ENCODE results near the gene GM2A. TPM values are rescaled to one million over a fixed set of nuclear protein-coding genes. Genes with fewer than 3 reads are reported as not detected.

The GM2A gene
- total and polyA plus RNA-seq, 2 of the 13 experiments (the other 11 are each of a cell fraction or from before 2014, with no cell fraction given): 14.6 to 29.6 TPM

GRCh38 chr5:151222790-151223446 is 30.1 kb upstream of the GM2A start (continued):
- no peak for TF ChIP-seq KIAA2018 (CRISPR knock-in tag; IDR thresholded peaks at IDR 0.05; ENCODE audit: borderline replicate concordance)
- no peak for TF ChIP-seq EED (CRISPR knock-in tag; IDR thresholded peaks at IDR 0.05)
- TF ChIP-seq ZNF709 (CRISPR knock-in tag; IDR thresholded peaks at IDR 0.05): 0 out of 2 replicates have a peak, but pooled peaks have one; percentile 29
- TF ChIP-seq PAWR (CRISPR knock-in tag; IDR thresholded peaks at IDR 0.05; ENCODE audit: borderline replicate concordance): no peak
- TF ChIP-seq MXI1 (IDR thresholded peaks at IDR 0.05; ENCODE audit: borderline replicate concordance, low read depth, low read length): no peak
- TF ChIP-seq ZNF607 (CRISPR knock-in tag; IDR thresholded peaks at IDR 0.05; ENCODE audit: borderline replicate concordance): no peak
- TF ChIP-seq ZBTB38 (CRISPR knock-in tag; IDR thresholded peaks at IDR 0.05): no peak
- TF ChIP-seq ZNF619 (CRISPR knock-in tag; IDR thresholded peaks at IDR 0.05): 0 out of 2 replicates have a peak, but pooled peaks have one; percentile 44
- TF ChIP-seq FOSL2 (CRISPR knock-in tag; IDR thresholded peaks at IDR 0.05): 0 out of 2 replicates have a peak, but pooled peaks have one; percentile 8
- TF ChIP-seq FIP1L1 (IDR thresholded peaks at IDR 0.05; ENCODE audit: borderline replicate concordance, insufficient read depth, low read depth, low read length): no peak
- no peak for TF ChIP-seq ZNF605 (CRISPR knock-in tag; IDR thresholded peaks at IDR 0.05)
- TF ChIP-seq SALL1 (CRISPR knock-in tag; IDR thresholded peaks at IDR 0.05): no peak; the same call in 1 of the 2 replicates
- no peak for TF ChIP-seq NR0B2 (CRISPR knock-in tag; IDR thresholded peaks at IDR 0.05)
- 0 out of 2 replicates have a peak, but pooled peaks have one; percentile 7 for TF ChIP-seq ZNF431 (CRISPR knock-in tag; IDR thresholded peaks at IDR 0.05; ENCODE audit: borderline replicate concordance, low read depth)
- TF ChIP-seq TMF1 (CRISPR knock-in tag; IDR thresholded peaks at IDR 0.05; ENCODE audit: low read depth): no peak
- TF ChIP-seq FOXM1 (CRISPR knock-in tag; IDR thresholded peaks at IDR 0.05): no peak
- no peak for TF ChIP-seq ZNF510 (CRISPR knock-in tag; IDR thresholded peaks at IDR 0.05; ENCODE audit: low read depth)
- TF ChIP-seq MIER2 (CRISPR knock-in tag; IDR thresholded peaks at IDR 0.05): no peak
- no peak for TF ChIP-seq ZNF891 (CRISPR knock-in tag; IDR thresholded peaks at IDR 0.05)
- TF ChIP-seq ZNF883 (CRISPR knock-in tag; IDR thresholded peaks at IDR 0.05; ENCODE audit: not compliant biosample characterization): no peak
- no peak for TF ChIP-seq CEBPG (CRISPR knock-in tag; IDR thresholded peaks at IDR 0.05)
- no peak for TF ChIP-seq ZNF597 (CRISPR knock-in tag; IDR thresholded peaks at IDR 0.05)
